Activated T-helper 9 cell treated with anti-CD3 and anti-CD28 coated beads, Interleukin-2, amount 50 U/mL, for 16 hours (primary cell): ENCODE measurements around the gene CDKN2C.

Source experiments
- DNase-seq: peaks from one replicate; pipeline ENCODE4 v3.0.0-alpha.2; 2020; ENCODE audit warnings: low read depth

Gene CDKN2C

DNA sequence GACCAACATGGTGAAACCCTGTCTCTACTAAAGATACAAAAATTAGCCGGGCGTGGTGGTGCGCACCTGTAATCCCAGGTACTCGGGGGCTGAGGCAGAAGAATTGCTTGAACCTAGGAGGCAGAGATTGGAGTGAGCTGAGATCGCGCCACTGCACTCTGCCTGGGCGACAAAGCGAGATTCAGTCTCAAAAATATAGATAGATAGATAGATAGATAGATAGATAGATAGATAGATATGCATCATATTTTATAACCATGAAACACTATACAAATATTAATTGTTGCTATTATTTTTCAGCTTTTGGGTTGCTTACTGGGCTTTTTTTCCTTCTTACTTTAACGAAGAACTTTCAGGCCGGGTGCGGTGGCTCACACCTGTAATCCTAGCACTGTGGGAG lies 5.2 kb upstream of the CDKN2C start:
- DNase-seq = no peak

GRCh38 chr1:50966991-50967390 lies 3.1 kb upstream of the CDKN2C start:
- DNase-seq = no peak

DNA sequence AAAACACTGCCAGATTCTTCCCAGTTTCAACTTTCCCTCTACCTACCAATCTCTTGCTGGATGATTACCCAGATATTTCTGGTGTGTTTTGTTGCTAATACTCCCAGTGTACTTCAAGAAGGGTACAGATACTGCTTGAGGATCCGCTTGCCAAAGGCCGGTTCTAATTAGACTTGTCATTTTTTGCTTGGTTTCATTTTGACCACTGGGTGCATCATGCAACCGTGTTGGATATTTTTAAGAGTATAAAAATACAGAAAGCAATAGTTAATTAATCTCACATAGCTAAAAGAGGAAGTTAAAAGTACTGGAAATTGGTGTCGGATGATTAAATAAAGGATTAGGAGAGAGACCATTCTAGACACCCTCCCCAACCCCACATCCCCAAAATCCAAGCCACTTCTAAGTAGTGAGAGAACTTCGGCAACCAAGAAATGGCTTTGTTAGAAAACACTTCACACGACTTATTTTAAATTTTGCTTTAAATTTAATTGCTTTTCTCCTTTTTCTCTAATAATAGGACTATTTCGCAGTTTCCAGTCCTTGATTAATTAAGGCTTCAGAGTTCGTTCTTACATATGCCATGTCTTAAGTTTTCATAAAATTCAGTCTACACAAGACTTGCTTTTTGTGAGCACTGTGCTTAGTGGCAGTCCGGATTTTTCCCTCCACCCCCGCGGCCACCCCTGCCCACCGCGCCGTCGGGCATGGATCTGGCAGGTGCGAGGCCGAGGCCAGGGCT lies 2.5 kb upstream of the CDKN2C start:
- DNase-seq = no peak

GRCh38 chr1:50968158-50968820 lies 1.8 kb upstream of the CDKN2C start:
- peak; percentile 73 for DNase-seq

DNA sequence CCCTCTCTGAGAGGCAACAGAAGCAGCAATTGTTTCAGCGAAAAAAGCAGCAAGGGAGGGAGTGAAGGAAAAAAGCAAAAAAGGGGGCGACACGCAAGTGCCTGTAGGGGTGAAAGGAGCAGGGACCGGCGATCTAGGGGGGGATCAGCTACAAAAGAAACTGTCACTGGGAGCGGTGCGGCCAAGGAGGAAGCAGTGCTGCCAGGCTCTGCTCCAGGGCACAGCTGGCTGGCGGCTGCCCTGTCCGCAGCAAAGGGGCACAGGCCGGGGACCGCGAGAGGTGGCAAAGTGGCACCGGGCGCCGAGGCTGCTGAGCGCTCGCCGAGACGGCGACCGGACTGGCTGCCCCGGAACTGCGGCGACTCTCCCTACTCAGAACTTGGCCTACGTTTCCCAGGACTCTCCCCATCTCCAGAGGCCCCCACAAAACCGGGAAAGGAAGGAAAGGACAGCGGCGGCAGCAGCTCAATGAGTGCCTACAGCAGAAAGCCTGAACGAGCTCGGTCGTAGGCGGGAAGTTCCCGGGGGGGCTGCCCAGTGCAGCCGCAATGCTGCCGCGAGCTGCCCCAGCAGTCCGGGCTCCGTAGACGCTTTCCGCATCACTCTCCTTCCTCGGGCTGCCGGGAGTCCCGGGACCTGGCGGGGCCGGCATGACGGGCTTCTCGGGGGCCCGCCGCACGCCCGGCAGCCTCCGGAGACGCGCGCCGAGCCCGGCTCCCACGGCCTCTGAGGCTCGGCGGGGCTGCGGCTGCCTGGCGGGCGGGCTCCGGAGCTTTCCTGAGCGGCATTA lies 1.0 kb upstream of the CDKN2C start:
- DNase-seq = peak; percentile 45

DNA sequence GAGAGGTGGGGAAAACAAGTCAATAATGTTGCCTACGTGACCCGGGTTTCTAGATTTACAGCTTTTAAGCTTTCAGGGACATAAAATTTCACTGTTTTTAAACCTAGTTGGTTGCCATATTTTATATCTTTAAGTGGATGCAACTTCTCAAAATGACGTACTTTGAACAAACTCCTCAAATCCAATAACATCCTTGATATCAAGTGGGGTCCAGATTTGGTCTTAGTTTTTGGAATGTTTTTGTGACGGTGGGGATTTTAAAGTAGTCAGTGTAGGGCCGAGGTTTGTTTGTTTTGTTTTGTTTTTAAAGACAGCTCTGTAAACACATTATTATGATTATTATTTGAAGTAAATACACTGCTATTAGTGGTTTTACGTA lies 453 bp downstream of the CDKN2C start:
- DNase-seq = no peak

DNA sequence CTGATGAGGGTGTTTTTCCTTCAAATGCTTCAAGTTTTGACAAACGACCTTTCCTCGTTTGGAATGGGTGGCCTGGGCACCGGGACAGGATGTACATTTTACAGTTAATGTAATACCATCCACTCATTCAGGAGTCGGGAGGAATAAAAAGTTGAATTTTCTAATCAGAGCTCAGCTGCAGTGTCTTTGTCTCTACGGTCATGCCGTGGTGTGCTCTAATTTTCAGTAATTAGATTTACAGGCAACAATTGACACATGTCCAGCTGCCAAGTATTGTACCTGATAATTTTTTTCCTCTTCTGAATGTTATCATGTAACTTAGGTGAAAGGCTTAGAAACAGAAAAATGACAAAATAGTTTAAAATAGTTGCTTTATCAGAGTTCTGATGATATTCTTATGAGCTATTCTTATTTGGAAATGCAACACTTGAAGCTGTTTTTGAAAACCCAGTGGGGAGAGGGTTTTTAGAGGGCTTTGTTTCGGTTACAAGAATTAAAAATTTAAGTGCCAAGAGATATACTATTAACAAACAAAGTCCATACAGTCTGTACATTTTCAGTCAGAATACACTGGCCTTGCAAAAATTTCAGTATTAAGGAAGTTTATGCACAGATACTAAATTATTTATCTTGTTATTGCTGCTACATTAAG lies 1.0 kb downstream of the CDKN2C start:
- no peak for DNase-seq

- no peak for DNase-seq
Observed at GRCh38 chr1:50971748-50972305, 1.8 kb downstream of the CDKN2C start.

DNA sequence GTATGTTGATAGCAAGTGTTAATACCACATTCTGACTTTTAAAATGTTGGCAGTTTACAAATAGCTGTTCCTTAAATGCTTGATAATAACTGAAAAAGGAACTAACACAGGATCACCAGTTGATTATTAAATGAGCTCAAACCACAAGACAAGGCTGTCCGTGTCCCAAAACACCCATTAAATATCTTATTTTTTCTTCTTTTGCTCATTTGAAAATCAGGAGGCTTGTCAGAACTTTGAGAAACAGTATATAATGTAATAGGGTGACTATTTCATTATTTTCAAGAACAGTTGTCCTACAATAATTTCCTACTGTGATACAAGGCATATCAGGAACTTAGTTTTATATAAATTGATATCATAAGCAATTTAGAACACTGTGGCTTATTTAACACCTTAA lies 2.7 kb downstream of the CDKN2C start:
- no peak for DNase-seq

GRCh38 chr1:50973255-50973654 lies 3.2 kb downstream of the CDKN2C start:
- no peak for DNase-seq

- no peak for DNase-seq
Observed at GRCh38 chr1:50973875-50974617, 4.0 kb downstream of the CDKN2C start.

DNA sequence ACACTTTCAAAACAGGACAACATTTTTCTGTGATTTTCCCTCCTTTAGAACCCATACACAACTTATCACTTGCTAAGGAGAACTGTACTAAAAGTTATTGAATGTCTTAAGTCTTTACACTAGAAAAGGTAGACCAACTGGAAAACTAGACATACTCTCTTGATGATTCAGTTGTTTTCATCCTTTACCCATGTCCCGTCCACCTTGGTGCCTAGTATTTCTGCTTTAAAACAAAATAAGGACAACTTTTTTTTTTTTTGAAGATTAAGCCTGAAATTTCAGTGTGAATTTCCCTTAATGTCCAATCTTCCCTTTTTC lies 4.5 kb downstream of the CDKN2C start:
- DNase-seq = no peak

DNA sequence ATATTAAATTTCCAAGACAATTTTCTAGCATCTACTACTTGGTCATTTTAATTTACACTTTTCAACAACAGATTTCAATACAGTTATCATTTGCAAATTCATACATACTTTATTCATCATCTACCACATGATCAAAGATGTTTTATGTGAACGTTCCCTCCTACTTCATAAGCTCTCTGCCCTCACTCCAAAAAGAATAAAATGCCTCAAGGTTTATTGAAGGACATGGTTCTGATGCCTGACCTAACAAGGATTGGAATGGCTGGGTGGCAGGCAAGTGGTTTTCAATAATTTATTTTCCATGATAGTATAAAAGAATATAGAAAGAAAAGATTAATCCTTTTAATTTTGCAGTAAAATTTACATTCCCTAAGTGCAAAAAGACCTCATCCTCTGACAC lies 5.4 kb downstream of the CDKN2C start:
- DNase-seq = no peak

GRCh38 chr1:50976111-50976889 lies 6.3 kb downstream of the CDKN2C start:
- DNase-seq = no peak

DNA sequence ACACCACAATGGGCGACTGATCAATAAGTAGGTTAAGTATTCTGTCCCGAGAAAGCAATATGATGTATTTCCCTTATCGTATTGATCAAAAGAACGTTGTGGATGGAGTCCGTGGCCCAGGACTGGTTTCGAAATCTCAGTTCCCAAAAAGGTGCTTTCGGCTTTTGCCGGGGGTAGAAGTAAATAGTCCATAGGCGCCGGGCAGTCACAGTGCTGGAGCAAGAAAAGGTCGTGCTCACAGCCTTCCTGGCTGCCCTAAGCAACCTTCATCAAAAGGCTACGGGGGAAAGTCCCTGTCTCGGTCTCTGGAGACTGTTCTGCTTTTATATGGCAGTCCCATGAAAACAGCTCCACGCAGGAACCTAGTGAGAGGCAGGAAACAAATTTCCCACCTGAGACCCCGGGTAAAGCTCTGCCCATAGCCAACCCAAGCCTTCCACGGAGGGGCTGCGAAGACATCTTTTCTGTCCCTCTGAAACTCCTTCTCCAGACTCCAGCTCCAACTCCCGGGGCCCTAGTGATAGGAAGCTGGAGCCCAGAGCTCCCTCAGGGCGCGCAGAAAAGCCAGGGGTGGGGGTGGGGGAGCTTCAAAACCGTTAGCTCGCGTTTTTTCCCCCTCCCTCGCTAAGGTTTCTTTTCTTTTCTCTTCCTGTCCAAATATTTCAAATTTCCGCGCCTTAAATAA lies 7.0 kb downstream of the CDKN2C start:
- DNase-seq = no peak

DNA sequence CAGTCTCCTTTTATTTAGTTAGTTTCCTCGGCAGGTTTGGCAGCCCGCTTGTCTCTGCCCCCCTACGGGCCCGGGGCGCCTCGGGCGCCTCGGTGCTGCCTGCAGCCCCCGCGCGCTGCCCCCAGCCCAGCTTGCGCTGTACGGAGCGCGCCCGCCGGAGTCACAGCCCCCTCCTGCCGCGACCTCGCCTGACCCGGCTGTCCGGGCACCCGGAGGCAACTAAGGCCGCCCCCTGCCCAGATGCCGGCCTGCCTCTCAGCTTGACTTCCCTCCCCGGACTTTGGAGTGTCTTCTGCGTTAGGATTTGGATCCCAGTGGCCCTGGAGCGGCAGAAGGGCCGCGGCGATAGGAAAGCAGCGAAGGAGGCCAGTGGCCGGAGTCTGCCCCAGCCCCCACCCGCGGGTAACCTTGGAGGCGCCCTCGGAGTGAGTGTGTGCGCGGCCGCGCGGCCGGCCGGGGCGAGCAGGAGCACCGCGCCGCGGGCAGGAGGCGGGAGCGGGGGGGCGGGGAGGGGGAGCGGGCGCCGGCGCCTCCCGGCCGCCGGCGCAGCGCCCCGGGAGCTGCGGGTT lies 7.6 kb downstream of the CDKN2C start:
- DNase-seq = no peak

- peak; percentile 26 for DNase-seq
Observed at GRCh38 chr1:50978144-50978851, 8.3 kb downstream of the CDKN2C start.

DNA sequence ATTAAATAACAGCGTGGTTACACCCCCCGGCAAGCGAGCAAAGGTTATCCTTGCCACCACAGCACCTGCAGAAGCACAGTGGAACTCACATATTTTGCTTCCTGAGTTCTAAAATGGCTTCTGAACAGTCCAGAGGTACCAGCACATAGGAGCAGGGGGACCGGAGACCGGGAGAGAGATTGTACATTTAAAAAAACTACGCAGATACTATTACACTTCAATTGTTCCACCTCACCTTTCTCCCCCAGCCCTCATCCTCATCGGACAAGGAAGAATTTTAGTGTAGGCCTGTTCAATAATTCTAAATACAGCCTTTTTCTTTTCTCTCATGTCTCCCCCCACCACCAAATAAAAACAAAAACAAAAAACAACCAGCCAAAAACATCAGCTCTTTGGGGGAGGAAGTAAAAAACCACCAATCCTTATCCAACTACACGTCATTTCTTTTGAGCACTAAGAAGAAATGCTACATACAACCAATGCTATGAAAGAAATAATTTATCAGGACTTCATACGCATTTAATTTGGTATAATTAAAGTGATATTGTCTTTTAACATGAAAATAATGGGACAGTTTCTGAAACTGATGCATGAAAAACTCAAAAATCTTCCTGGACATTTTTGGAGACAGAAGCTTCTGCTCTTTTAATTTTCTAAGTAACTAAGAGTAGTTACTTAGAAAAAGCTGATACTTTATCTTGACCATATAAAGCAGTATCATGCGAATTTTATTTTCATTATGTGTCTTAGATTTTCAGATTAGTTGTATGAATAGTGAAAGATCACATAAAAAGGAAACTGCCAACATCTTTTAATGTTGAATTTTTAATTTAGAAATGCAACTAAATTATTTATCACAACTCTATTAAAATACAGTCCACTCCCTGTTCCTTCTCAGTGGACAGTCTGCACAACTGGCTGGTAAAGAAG lies 9.1 kb downstream of the CDKN2C start:
- no peak for DNase-seq
